NAMALWA (cell line): ENCODE results near the gene ZNF674.
"Not testable (repeated sequence)": the region's sequence is repeated elsewhere in the genome, so short reads cannot be mapped to it uniquely, and the experiment has no call there.

Source experiments
- DNase-seq: peaks from one replicate; pipeline ENCODE4 v3.0.0-alpha.2; 2015; ENCODE audit warnings: low spot score

The ZNF674 gene

GRCh38 chrX:46569621-46570020, 24.4 kb upstream of the ZNF674 start:
- DNase-seq: no peak

- no peak for DNase-seq
Observed at GRCh38 chrX:46567388-46567787, 22.2 kb upstream of the ZNF674 start.

- DNase-seq: peak; percentile 75
Observed at GRCh38 chrX:46561824-46562657, 16.8 kb upstream of the ZNF674 start.

GRCh38 chrX:46559062-46559461, 13.8 kb upstream of the ZNF674 start:
- no peak for DNase-seq

- DNase-seq: peak; percentile 27
Observed at GRCh38 chrX:46554942-46555341, 9.7 kb upstream of the ZNF674 start.

- no peak for DNase-seq
Observed at GRCh38 chrX:46553935-46554334, 8.7 kb upstream of the ZNF674 start.

GRCh38 chrX:46551494-46552128, 6.4 kb upstream of the ZNF674 start:
- DNase-seq: no peak

GRCh38 chrX:46549914-46550313, 4.7 kb upstream of the ZNF674 start:
- no peak for DNase-seq

GRCh38 chrX:46547857-46548256, 2.6 kb upstream of the ZNF674 start:
- DNase-seq: no peak

- DNase-seq: not testable (repeated sequence)
Observed at GRCh38 chrX:46544527-46544926, 694 bp downstream of the ZNF674 start.

GRCh38 chrX:46543441-46543840, 1.8 kb downstream of the ZNF674 start:
- DNase-seq: no peak

- DNase-seq: no peak
Observed at GRCh38 chrX:46531442-46531841, 13.8 kb downstream of the ZNF674 start.

- not testable (repeated sequence) for DNase-seq
Observed at GRCh38 chrX:46530404-46530908, 14.8 kb downstream of the ZNF674 start.

GRCh38 chrX:46529740-46530403, 15.3 kb downstream of the ZNF674 start:
- DNase-seq: not testable (repeated sequence)

- DNase-seq: not testable (repeated sequence)
Observed at GRCh38 chrX:46528640-46529039, 16.6 kb downstream of the ZNF674 start.

- no peak for DNase-seq
Observed at GRCh38 chrX:46506076-46506475, 39.1 kb downstream of the ZNF674 start.

GRCh38 chrX:46502848-46503247, 42.4 kb downstream of the ZNF674 start:
- DNase-seq: no peak

GRCh38 chrX:46500054-46500453, 45.2 kb downstream of the ZNF674 start:
- DNase-seq: no peak

- DNase-seq: no peak
Observed at GRCh38 chrX:46488712-46489111, 56.5 kb downstream of the ZNF674 start.

GRCh38 chrX:46485897-46486296, 59.3 kb downstream of the ZNF674 start:
- no peak for DNase-seq

- DNase-seq: not testable (repeated sequence)
Observed at GRCh38 chrX:46478634-46479033, 66.6 kb downstream of the ZNF674 start.

GRCh38 chrX:46477435-46477834, 67.8 kb downstream of the ZNF674 start:
- DNase-seq: no peak

- DNase-seq: no peak
Observed at GRCh38 chrX:46465203-46465602, 80.0 kb downstream of the ZNF674 start.
